HCT116 (cell line): ENCODE results near the gene GCAT. TPM values are rescaled to one million over a fixed set of nuclear protein-coding genes. Genes with fewer than 3 reads are reported as not detected.

Experiments
- ATAC-seq: fragments of 200-7000 bp; cut with Tn5 transposase; 2 replicates; pipeline ENCODE4 v1.9.1; 2020; ENCODE audit warnings: mild to moderate bottlenecking, moderate library complexity
- BruUV-seq: library from RNA; stranded (reverse); fragments of 400-500 nt; replicated peaks from 2 replicates; lab custom pipeline; 2021; lab: Mats Ljungman, UMichigan
- CTCF ChIA-PET: fragments of 300-600 bp; sonication (Branson Sonifier 250); formaldehyde crosslinking; loops from one replicate; lab custom pipeline; 2021; ENCODE audit warnings: antibody characterized with exemption; lab: Charles Lee
- POLR2A ChIA-PET: fragments of 300-600, 350-600 bp; sonication (Branson Sonifier 250); formaldehyde crosslinking; loops from one replicate; lab custom pipeline; 2021; ENCODE audit warnings: antibody characterized with exemption; lab: Charles Lee
- RAD21 ChIA-PET, 2 experiments: fragments of 300-600 bp; sonication (Branson Sonifier 250); formaldehyde crosslinking; loops; one replicate each; lab custom pipeline; 2023; ENCODE audit warnings: low total read pairs in 2 of 2; ENCODE audit not compliant: uncharacterized antibody in 2 of 2, unreplicated experiment in 2 of 2, low non-redundant PET in 1 of 2; lab: Charles Lee
- DNase-seq: peaks from one replicate; pipeline ENCODE4 v3.0.0-alpha.2; 2010; ENCODE audit warnings: low read depth, low spot score
- H2AFZ ChIP-seq: fragments of 200-600 bp; shearing (Covaris generic), sonication (generic); 2 replicates; pipeline ENCODE4 v1.6.1; 2017; ENCODE audit warnings: low read depth, mixed run types, mixed read lengths, antibody characterized with exemption, low read length; ENCODE audit not compliant: poor library complexity, severe bottlenecking
- H3K27ac ChIP-seq: 2 replicates; pipeline ENCODE4 v1.5.1; 2012; ENCODE audit warnings: low read depth, low read length
- H3K27me3 ChIP-seq: fragments of 200-600 bp; sonication (generic); 2 replicates; pipeline ENCODE4 v1.6.1; 2016; ENCODE audit warnings: mixed run types, low read length, mixed read lengths; ENCODE audit not compliant: insufficient read depth
- H3K36me3 ChIP-seq, 2 experiments: fragments of 200-500 bp in 1 of 2; fragments of 200-600 bp in 1 of 2; sonication (Bioruptor generic) in 1 of 2; sonication (generic) in 1 of 2; 2 replicates each; pipeline versions ENCODE4 v1.5.1 to v1.6.1; 2014 to 2016; ENCODE audit warnings: low read length in 2 of 2, inconsistent platforms in 1 of 2, mixed read lengths in 1 of 2, mixed run types in 1 of 2; ENCODE audit not compliant: insufficient read depth in 2 of 2, control insufficient read depth in 1 of 2
- H3K4me1 ChIP-seq, 2 experiments: fragments of 200-600 bp in 1 of 2; sonication (generic) in 1 of 2; 2 replicates each; pipeline versions ENCODE4 v1.5.1 to v1.6.1; 2012 to 2017; ENCODE audit warnings: low read length in 2 of 2, inconsistent platforms in 1 of 2, mild to moderate bottlenecking in 1 of 2, mixed read lengths in 1 of 2, mixed run types in 1 of 2, moderate library complexity in 1 of 2; ENCODE audit not compliant: insufficient read depth in 2 of 2, control insufficient read depth in 1 of 2
- H3K4me2 ChIP-seq: fragments of 200-600 bp; sonication (generic); 2 replicates; pipeline ENCODE4 v1.6.1; 2017; ENCODE audit warnings: mixed run types, low read length, mixed read lengths
- H3K4me3 ChIP-seq, 2 experiments: fragments of 200-600 bp in 1 of 2; sonication (generic) in 1 of 2; replicated peaks in 1 of 2; 2 replicates each; pipeline ENCODE4 v1.5.1; 2011 to 2016; ENCODE audit warnings: low read length in 2 of 2, control low read depth in 1 of 2, low read depth in 1 of 2, mild to moderate bottlenecking in 1 of 2, mixed read lengths in 1 of 2, mixed run types in 1 of 2
- H3K79me2 ChIP-seq: fragments of 200-600 bp; sonication (generic); 2 replicates; pipeline ENCODE4 v1.6.1; 2017; ENCODE audit warnings: mild to moderate bottlenecking, mixed run types, low read length, moderate library complexity, mixed read lengths; ENCODE audit not compliant: insufficient read depth
- H3K9ac ChIP-seq: fragments of 200-600 bp; sonication (generic); 2 replicates; pipeline ENCODE4 v1.6.1; 2016; ENCODE audit warnings: low read length, mixed read lengths
- H3K9me2 ChIP-seq: fragments of 200-600 bp; sonication (generic), shearing (Covaris generic); 2 replicates; pipeline ENCODE4 v1.6.1; 2017; ENCODE audit warnings: mixed run types, mild to moderate bottlenecking, moderate library complexity; ENCODE audit not compliant: insufficient read depth
- H3K9me3 ChIP-seq, 2 experiments: fragments of 200-500 bp in 1 of 2; fragments of 200-600 bp in 1 of 2; sonication (Bioruptor generic) in 1 of 2; sonication (generic) in 1 of 2; 2 replicates each; pipeline ENCODE4 v1.6.1; 2014 to 2017; ENCODE audit warnings: low read length in 2 of 2, mixed read lengths in 2 of 2, inconsistent platforms in 1 of 2, low read depth in 1 of 2, mild to moderate bottlenecking in 1 of 2, mixed run types in 1 of 2, moderate library complexity in 1 of 2; ENCODE audit not compliant: control insufficient read depth in 1 of 2, insufficient read depth in 1 of 2
- H4K20me1 ChIP-seq: fragments of 200-600 bp; sonication (generic), shearing (Covaris generic); 2 replicates; pipeline ENCODE4 v1.6.1; 2017; ENCODE audit warnings: mixed run types, mild to moderate bottlenecking, moderate library complexity; ENCODE audit not compliant: insufficient read depth
- CBX3 ChIP-seq: IDR thresholded peaks from 2 replicates; pipeline ENCODE4 v1.6.1; 2012; ENCODE audit warnings: low read depth
- CEBPB ChIP-seq: IDR thresholded peaks from 2 replicates; pipeline ENCODE4 v1.6.1; 2012; ENCODE audit warnings: low read depth
- ELF1 ChIP-seq: IDR thresholded peaks from 2 replicates; pipeline ENCODE4 v1.6.1; 2012; ENCODE audit warnings: low read depth, borderline replicate concordance
- JUND ChIP-seq: IDR thresholded peaks from 2 replicates; pipeline ENCODE4 v1.6.1; 2012
- RAD21 ChIP-seq: IDR thresholded peaks from 2 replicates; pipeline ENCODE4 v1.6.1; 2012; ENCODE audit warnings: low read depth, mild to moderate bottlenecking
- SIN3A ChIP-seq: IDR thresholded peaks from 2 replicates; pipeline ENCODE4 v1.6.1; 2012; ENCODE audit warnings: low read depth
- YY1 ChIP-seq: IDR thresholded peaks from 2 replicates; pipeline ENCODE4 v1.6.1; 2011; ENCODE audit warnings: low read length, low read depth, moderate library complexity, mild to moderate bottlenecking; ENCODE audit not compliant: insufficient replicate concordance; ENCODE audit errors: extremely low read depth
- ZFX ChIP-seq: fragments of 450-650 bp; IDR thresholded peaks from 2 replicates; pipeline ENCODE4 v1.6.1; 2017
- ZNF274 ChIP-seq: fragments of 200-500 bp; sonication (Bioruptor generic); IDR thresholded peaks from 2 replicates; pipeline ENCODE4 v1.6.1; 2014; ENCODE audit warnings: mild to moderate bottlenecking, low read depth, low read length, inconsistent platforms
- intact Hi-C: fragments of 100-400 bp; cut with micrococcal nuclease; formaldehyde crosslinking; loops from 2 replicates; pipeline ENCODE4 v1.10.0; 2022
- total RNA-seq: library from RNA; stranded (reverse); gene quantifications from one replicate; pipeline ENCODE4 v1.2.1, GENCODE V29; 2021; ENCODE audit not compliant: unreplicated experiment
- TF ChIP-seq, protein P1 (sequence below): IDR thresholded peaks from 2 replicates; pipeline ENCODE4 v1.6.1; 2012
- TF ChIP-seq, protein P2 (sequence below): IDR thresholded peaks from 2 replicates; pipeline ENCODE4 v1.6.1; 2011; ENCODE audit warnings: mild to moderate bottlenecking, low read length, moderate library complexity; ENCODE audit not compliant: insufficient replicate concordance; ENCODE audit errors: extremely low read depth
- TF ChIP-seq, protein P3 (sequence below): IDR thresholded peaks from 2 replicates; pipeline ENCODE4 v1.6.1; 2012

Gene GCAT
- total RNA-seq, 1 experiment from 2014 or later: 88.7 TPM

DNA sequence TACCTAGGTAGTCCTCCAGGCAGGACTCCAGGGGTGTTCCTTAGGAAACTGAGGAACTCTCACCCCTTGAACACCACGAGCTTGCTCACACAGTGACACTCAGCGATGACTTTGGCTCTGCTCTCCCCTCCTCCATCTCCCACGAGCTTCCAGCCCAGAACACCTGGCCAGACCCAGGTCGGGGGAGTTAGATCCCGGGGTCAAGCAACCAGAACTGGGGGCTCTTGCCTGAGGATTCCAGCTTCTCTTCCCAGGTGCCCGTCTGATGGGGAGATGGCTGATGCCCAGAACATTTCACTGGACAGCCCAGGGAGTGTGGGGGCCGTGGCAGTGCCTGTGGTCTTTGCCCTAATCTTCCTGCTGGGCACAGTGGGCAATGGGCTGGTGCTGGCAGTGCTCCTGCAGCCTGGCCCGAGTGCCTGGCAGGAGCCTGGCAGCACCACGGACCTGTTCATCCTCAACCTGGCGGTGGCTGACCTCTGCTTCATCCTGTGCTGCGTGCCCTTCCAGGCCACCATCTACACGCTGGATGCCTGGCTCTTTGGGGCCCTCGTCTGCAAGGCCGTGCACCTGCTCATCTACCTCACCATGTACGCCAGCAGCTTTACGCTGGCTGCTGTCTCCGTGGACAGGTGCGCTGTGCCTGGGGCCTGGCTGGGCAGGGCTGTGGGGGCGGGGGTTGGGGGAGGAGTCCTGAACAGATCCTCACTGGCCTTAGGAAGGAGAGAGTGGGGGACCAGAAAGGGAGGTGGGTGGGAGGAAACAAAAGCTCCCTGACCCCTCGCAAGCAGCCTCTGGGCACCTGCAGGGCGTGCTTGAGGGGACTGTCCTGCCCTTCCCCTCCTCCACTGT, 15.6 kb downstream of the GCAT start, which contains the start of gene GALR3:
Gene GALR3, plus strand, starts transcription at position 249 of the 852 bp plus-strand sequence. Its CDS starts 25 bp downstream, at position 274.
- Histone ChIP-seq H3K4me3 (no peak within 1 kb of the TSS), H3K4me2 (no peak within 1 kb of the TSS), H2AFZ (no peak within 1 kb of the TSS), H3K9ac (no peak within 1 kb of the TSS), H3K4me1 (peaks cover 0 to 7% of the 10 kb centered on the region in 2 experiments; a peak in 1 of 4 replicates), H3K27me3 (no peaks in the 10 kb centered on the region), H3K36me3 (no peaks in the 10 kb centered on the region), H3K9me2 (no peaks in the 10 kb centered on the region), H3K79me2 (no peaks in the 10 kb centered on the region), H4K20me1 (no peaks in the 10 kb centered on the region), H3K9me3 (no peaks in the 10 kb centered on the region), H3K27ac (no peak within 1 kb of the TSS)
- BruUV-seq: no TSS peak
- TF ChIP-seq SIN3A (no peak), CBX3 (no peak), JUND (no peak), ZNF274 (no peak), RAD21 (no peak), ZFX (no peak), ELF1 (no peak), CEBPB (no peak), YY1 (no peak)
- TF ChIP-seq, protein P1, sequence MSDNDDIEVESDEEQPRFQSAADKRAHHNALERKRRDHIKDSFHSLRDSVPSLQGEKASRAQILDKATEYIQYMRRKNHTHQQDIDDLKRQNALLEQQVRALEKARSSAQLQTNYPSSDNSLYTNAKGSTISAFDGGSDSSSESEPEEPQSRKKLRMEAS: no peak
- TF ChIP-seq, protein P2, sequence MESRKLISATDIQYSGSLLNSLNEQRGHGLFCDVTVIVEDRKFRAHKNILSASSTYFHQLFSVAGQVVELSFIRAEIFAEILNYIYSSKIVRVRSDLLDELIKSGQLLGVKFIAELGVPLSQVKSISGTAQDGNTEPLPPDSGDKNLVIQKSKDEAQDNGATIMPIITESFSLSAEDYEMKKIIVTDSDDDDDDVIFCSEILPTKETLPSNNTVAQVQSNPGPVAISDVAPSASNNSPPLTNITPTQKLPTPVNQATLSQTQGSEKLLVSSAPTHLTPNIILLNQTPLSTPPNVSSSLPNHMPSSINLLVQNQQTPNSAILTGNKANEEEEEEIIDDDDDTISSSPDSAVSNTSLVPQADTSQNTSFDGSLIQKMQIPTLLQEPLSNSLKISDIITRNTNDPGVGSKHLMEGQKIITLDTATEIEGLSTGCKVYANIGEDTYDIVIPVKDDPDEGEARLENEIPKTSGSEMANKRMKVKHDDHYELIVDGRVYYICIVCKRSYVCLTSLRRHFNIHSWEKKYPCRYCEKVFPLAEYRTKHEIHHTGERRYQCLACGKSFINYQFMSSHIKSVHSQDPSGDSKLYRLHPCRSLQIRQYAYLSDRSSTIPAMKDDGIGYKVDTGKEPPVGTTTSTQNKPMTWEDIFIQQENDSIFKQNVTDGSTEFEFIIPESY: no peak
- TF ChIP-seq, protein P3, sequence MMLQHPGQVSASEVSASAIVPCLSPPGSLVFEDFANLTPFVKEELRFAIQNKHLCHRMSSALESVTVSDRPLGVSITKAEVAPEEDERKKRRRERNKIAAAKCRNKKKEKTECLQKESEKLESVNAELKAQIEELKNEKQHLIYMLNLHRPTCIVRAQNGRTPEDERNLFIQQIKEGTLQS: no peak
- intact Hi-C loops: no loop called here
- ChIA-PET RAD21 (no interaction called here), POLR2A (interaction anchor here (1.1 to 1.3 kb wide), 2 partner anchors 16 kb away, joined by 3 read pairs; partner anchors contain the start of gene GCAT), CTCF (interaction anchor here (1.3 kb wide), 1 partner anchor 16 kb away, joined by 3 read pairs; the partner anchor contains the start of gene GCAT)
- ATAC-seq (no peak), DNase-seq (no peak)
